NB4 (cell line): ENCODE results near the gene ARHGAP30.

Source experiments
- MYC ChIP-seq: IDR thresholded peaks from 2 replicates; pipeline ENCODE4 v1.6.1; 2011; ENCODE audit warnings: low read depth, low read length
- POLR2A ChIP-seq: IDR thresholded peaks from 2 replicates; pipeline ENCODE4 v1.6.1; 2011; ENCODE audit warnings: mild to moderate bottlenecking; ENCODE audit not compliant: insufficient read length; ENCODE audit errors: extremely low read depth
- TF ChIP-seq, protein P1 (sequence below): IDR thresholded peaks from one replicate; pipeline ENCODE4 v1.5.1; 2012; ENCODE audit warnings: low read depth, low read length

- TF ChIP-seq, protein P1, sequence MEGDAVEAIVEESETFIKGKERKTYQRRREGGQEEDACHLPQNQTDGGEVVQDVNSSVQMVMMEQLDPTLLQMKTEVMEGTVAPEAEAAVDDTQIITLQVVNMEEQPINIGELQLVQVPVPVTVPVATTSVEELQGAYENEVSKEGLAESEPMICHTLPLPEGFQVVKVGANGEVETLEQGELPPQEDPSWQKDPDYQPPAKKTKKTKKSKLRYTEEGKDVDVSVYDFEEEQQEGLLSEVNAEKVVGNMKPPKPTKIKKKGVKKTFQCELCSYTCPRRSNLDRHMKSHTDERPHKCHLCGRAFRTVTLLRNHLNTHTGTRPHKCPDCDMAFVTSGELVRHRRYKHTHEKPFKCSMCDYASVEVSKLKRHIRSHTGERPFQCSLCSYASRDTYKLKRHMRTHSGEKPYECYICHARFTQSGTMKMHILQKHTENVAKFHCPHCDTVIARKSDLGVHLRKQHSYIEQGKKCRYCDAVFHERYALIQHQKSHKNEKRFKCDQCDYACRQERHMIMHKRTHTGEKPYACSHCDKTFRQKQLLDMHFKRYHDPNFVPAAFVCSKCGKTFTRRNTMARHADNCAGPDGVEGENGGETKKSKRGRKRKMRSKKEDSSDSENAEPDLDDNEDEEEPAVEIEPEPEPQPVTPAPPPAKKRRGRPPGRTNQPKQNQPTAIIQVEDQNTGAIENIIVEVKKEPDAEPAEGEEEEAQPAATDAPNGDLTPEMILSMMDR = no peak
- no peak for TF ChIP-seq POLR2A
- no peak for TF ChIP-seq MYC
These were observed 20.9 kb upstream of the ARHGAP30 start for GRCh38 chr1:161090617-161091016.
